ENCODE data around the gene CRX. TPM values are rescaled to one million over a fixed set of nuclear protein-coding genes. Genes with fewer than 3 reads are reported as not detected.
A peak's percentile ranks its signal among the peaks of the same experiment; 100 is the strongest.

CRX gene
- total and polyA plus RNA-seq, 2 of the 13 experiments (the other 11 are each of a cell fraction or from before 2014, with no cell fraction given) = not detected

- Histone ChIP-seq H3K4me1 (ENCODE audit: insufficient read depth, low read length) (peaks cover 50% of the 10 kb centered on the region), H3K27ac (ENCODE audit: extremely low read length, insufficient read depth, low read length) (peak within 1 kb of the TSS; percentile 91), H2AFZ (ENCODE audit: low read length) (no peak within 1 kb of the TSS), H3K9ac (ENCODE audit: insufficient read depth, low read depth, low read length) (peak within 1 kb of the TSS; percentile 97), H3K36me3 (replicated peaks in 1 of 2; ENCODE audit: control insufficient read depth in 1 of 2, insufficient read depth in 2 of 2, low read length in 2 of 2) (peaks cover 0 to 15% of the 10 kb centered on the region in 2 experiments; a peak in 3 of 5 replicates), H3K4me3 (replicated peaks in 1 of 3; ENCODE audit: insufficient read depth in 1 of 3, low read depth in 2 of 3, low read length in 3 of 3) (peak within 1 kb of the TSS; percentile 88 to 95 (median 93)), H3K4me2 (ENCODE audit: low read depth, low read length) (peak within 1 kb of the TSS; percentile 94), H3K27me3 (ENCODE audit: control insufficient read depth in 1 of 2, insufficient read depth in 2 of 2, low read length in 2 of 2) (no peaks in the 10 kb centered on the region; a peak in 1 of 5 replicates), H4K20me1 (ENCODE audit: insufficient read depth, low read length) (no peaks in the 10 kb centered on the region), H3K9me3 (ENCODE audit: low read length) (no peaks in the 10 kb centered on the region), H3K79me2 (ENCODE audit: insufficient read depth, low read length) (peaks cover 18% of the 10 kb centered on the region)
- DNase-seq (ENCODE audit: low spot score) (peak; percentile 47), ATAC-seq (peak; percentile 88), FAIRE-seq (no peak)
- intact Hi-C loops (cut with micrococcal nuclease; ENCODE audit: unreplicated experiment) (no loop called here), in situ Hi-C loops (cut with HindIII; ENCODE audit: extremely low pct_ligation_motif_present, low pct_unique_long_range_greater_than_20kb) (no loop called here)
- POLR2A ChIA-PET = interaction anchor here (0.7 to 0.8 kb wide), 2 partner anchors 13 to 20 kb away, joined by 3 read pairs; no protein-coding TSS in a partner anchor
- 0% methylated on average over 19 of the region's 65 CpGs for WGBS (ENCODE audit: low lambda C conversion rate)
- no TSS peak for BruUV-seq (replicated peaks)
- CTCF ChIA-PET (ENCODE audit: low intra/inter-chr PET ratio, low total read pairs) = no interaction called here
- TF ChIP-seq MAF1 (CRISPR knock-in tag; IDR thresholded peaks at IDR 0.05; ENCODE audit: borderline replicate concordance) = peak; percentile 74; the same call in 1 of the 2 replicates
- TF ChIP-seq MZF1 (CRISPR knock-in tag; IDR thresholded peaks at IDR 0.05; ENCODE audit: borderline replicate concordance) = no peak
- peak; percentile 33; the same call in 1 of the 2 replicates for TF ChIP-seq SP2 (CRISPR knock-in tag; IDR thresholded peaks at IDR 0.05)
- TF ChIP-seq ZSCAN12 (CRISPR knock-in tag; IDR thresholded peaks at IDR 0.05) = no peak
- 0 out of 2 replicates have a peak, but pooled peaks have one; percentile 31 for TF ChIP-seq ZNF740 (CRISPR knock-in tag; IDR thresholded peaks at IDR 0.05)
- TF ChIP-seq MED1 (CRISPR knock-in tag; IDR thresholded peaks at IDR 0.05) = peak; percentile 59; the same call in 1 of the 2 replicates
- TF ChIP-seq SAP130 (CRISPR knock-in tag; IDR thresholded peaks at IDR 0.05; ENCODE audit: low read depth) = peak; percentile 84
- TF ChIP-seq KDM1A (CRISPR knock-in tag; IDR thresholded peaks at IDR 0.05) = 0 out of 2 replicates have a peak, but pooled peaks have one; percentile 23
- TF ChIP-seq MYC (CRISPR knock-in tag; IDR thresholded peaks at IDR 0.05; ENCODE audit: borderline replicate concordance) = peak; percentile 73
- TF ChIP-seq SIN3B (IDR thresholded peaks at IDR 0.05; ENCODE audit: low read length) = no peak
- TF ChIP-seq DRAP1 (CRISPR knock-in tag; IDR thresholded peaks at IDR 0.05) = peak; percentile 65
- peak; percentile 98 for TF ChIP-seq POLR2G (IDR thresholded peaks at IDR 0.05; ENCODE audit: low read depth, low read length)
- TF ChIP-seq NONO (IDR thresholded peaks at IDR 0.05) = peak; percentile 92; the same call in 1 of the 2 replicates
- TF ChIP-seq NONO (CRISPR knock-in tag; conservative IDR thresholded peaks at IDR 0.05) = peak; percentile 79
- no peak for TF ChIP-seq NFYC (CRISPR knock-in tag; IDR thresholded peaks at IDR 0.05)
- 0 out of 2 replicates have a peak, but pooled peaks have one; percentile 66 for TF ChIP-seq ZSCAN29 (CRISPR knock-in tag; conservative IDR thresholded peaks at IDR 0.05)
- 0 out of 2 replicates have a peak, but pooled peaks have one; percentile 32 for TF ChIP-seq ZNF800 (CRISPR knock-in tag; IDR thresholded peaks at IDR 0.05)
- peak; percentile 60; the same call in 1 of the 2 replicates for TF ChIP-seq ZHX1 (CRISPR knock-in tag; IDR thresholded peaks at IDR 0.05; ENCODE audit: low read depth)
- TF ChIP-seq ZMYM3 (CRISPR knock-in tag; IDR thresholded peaks at IDR 0.05) = peak; percentile 70
Measured at GRCh38 chr19:47778049-47778953, 43.4 kb upstream of the CRX start, which contains the start of gene SELENOW. Gene SELENOW, plus strand, starts transcription at chr19:47778703. Its CDS starts 83 bp downstream, at chr19:47778786.

All from HepG2 (cell line).